IPS-15b (cell line): ENCODE data around the gene AANAT.
A peak's percentile ranks its signal among the peaks of the same experiment; 100 is the strongest.

Experiments
- H3K27me3 ChIP-seq: one replicate; pipeline ENCODE4 v1.6.1; 2013; ENCODE audit warnings: low read length; ENCODE audit not compliant: control insufficient read depth, insufficient read depth
- H3K36me3 ChIP-seq: one replicate; pipeline ENCODE4 v1.6.1; 2013; ENCODE audit warnings: low read length; ENCODE audit not compliant: control insufficient read depth, insufficient read depth
- H3K4me1 ChIP-seq: one replicate; pipeline ENCODE4 v1.6.1; 2013; ENCODE audit warnings: mild to moderate bottlenecking, low read length; ENCODE audit not compliant: control insufficient read depth, insufficient read depth
- H3K4me3 ChIP-seq: one replicate; pipeline ENCODE4 v1.5.1; 2013; ENCODE audit warnings: low read depth, low read length
- H3K9ac ChIP-seq: one replicate; pipeline ENCODE4 v1.6.1; 2013; ENCODE audit warnings: low read depth, mild to moderate bottlenecking, low read length
- H3K9me3 ChIP-seq: one replicate; pipeline ENCODE4 v1.6.1; 2013; ENCODE audit warnings: mild to moderate bottlenecking, low read length; ENCODE audit not compliant: control insufficient read depth, insufficient read depth

Gene AANAT

GRCh38 chr17:76484228-76484725 lies 16.9 kb downstream of the AANAT start:
- H3K4me3 ChIP-seq = no peak overlapping the region
- H3K4me1 ChIP-seq = no peaks in the 10 kb centered on the region
- no peak overlapping the region for H3K9ac ChIP-seq
- peaks cover 3% of the 10 kb centered on the region for H3K36me3 ChIP-seq
- no peaks in the 10 kb centered on the region for H3K27me3 ChIP-seq
- no peaks in the 10 kb centered on the region for H3K9me3 ChIP-seq

- Histone ChIP-seq H3K9me3 (no peaks in the 10 kb centered on the region), H3K4me1 (no peaks in the 10 kb centered on the region), H3K4me3 (no peak overlapping the region), H3K27me3 (no peaks in the 10 kb centered on the region), H3K36me3 (no peaks in the 10 kb centered on the region), H3K9ac (no peak overlapping the region)
These were observed 18.2 kb downstream of the AANAT start for GRCh38 chr17:76485569-76485968.

GRCh38 chr17:76487451-76488192 lies 20.2 kb downstream of the AANAT start:
- H3K27me3 ChIP-seq = no peaks in the 10 kb centered on the region
- H3K9ac ChIP-seq = no peak overlapping the region
- H3K36me3 ChIP-seq = no peaks in the 10 kb centered on the region
- H3K4me1 ChIP-seq = peaks cover 2% of the 10 kb centered on the region
- H3K4me3 ChIP-seq = no peak overlapping the region
- H3K9me3 ChIP-seq = no peaks in the 10 kb centered on the region

- Histone ChIP-seq H3K27me3 (no peaks in the 10 kb centered on the region), H3K4me3 (no peak overlapping the region), H3K9me3 (no peaks in the 10 kb centered on the region), H3K36me3 (no peaks in the 10 kb centered on the region), H3K9ac (no peak overlapping the region), H3K4me1 (peaks cover 5% of the 10 kb centered on the region)
These were observed 22.8 kb downstream of the AANAT start for GRCh38 chr17:76490112-76490710.

- Histone ChIP-seq H3K4me1 (peaks cover 5% of the 10 kb centered on the region), H3K9ac (no peak overlapping the region), H3K36me3 (no peaks in the 10 kb centered on the region), H3K27me3 (no peaks in the 10 kb centered on the region), H3K9me3 (no peaks in the 10 kb centered on the region), H3K4me3 (no peak overlapping the region)
These were observed 24.1 kb downstream of the AANAT start for GRCh38 chr17:76491271-76492122.

- H3K4me1 ChIP-seq = peaks cover 5% of the 10 kb centered on the region
These were observed 25.0 kb downstream of the AANAT start for GRCh38 chr17:76492123-76492988.

GRCh38 chr17:76492989-76493501 lies 25.6 kb downstream of the AANAT start:
- no peaks in the 10 kb centered on the region for H3K9me3 ChIP-seq
- no peak overlapping the region for H3K4me3 ChIP-seq
- peaks cover 8% of the 10 kb centered on the region for H3K4me1 ChIP-seq
- H3K9ac ChIP-seq = peak overlapping the region; percentile 37
- no peaks in the 10 kb centered on the region for H3K27me3 ChIP-seq
- H3K36me3 ChIP-seq = peaks cover 4% of the 10 kb centered on the region

More at GRCh38 chr17:76492123-76492988, 25.0 kb downstream of the AANAT start:
- H3K4me3 ChIP-seq = no peak overlapping the region
- no peaks in the 10 kb centered on the region for H3K27me3 ChIP-seq
- H3K36me3 ChIP-seq = peaks cover under 1% of the 10 kb centered on the region
- no peaks in the 10 kb centered on the region for H3K9me3 ChIP-seq
- peak overlapping the region; percentile 37 for H3K9ac ChIP-seq

GRCh38 chr17:76493505-76494167 lies 26.2 kb downstream of the AANAT start:
- Histone ChIP-seq H3K9me3 (no peaks in the 10 kb centered on the region), H3K9ac (peak overlapping the region; percentile 37), H3K4me1 (peaks cover 8% of the 10 kb centered on the region), H3K27me3 (no peaks in the 10 kb centered on the region), H3K36me3 (peaks cover 4% of the 10 kb centered on the region), H3K4me3 (no peak overlapping the region)

GRCh38 chr17:76495663-76496400 lies 28.4 kb downstream of the AANAT start:
- Histone ChIP-seq H3K4me3 (no peak overlapping the region), H3K9ac (no peak overlapping the region), H3K36me3 (peaks cover 4% of the 10 kb centered on the region), H3K27me3 (peaks cover 3% of the 10 kb centered on the region), H3K4me1 (peaks cover 15% of the 10 kb centered on the region), H3K9me3 (no peaks in the 10 kb centered on the region)

- no peak overlapping the region for H3K9ac ChIP-seq
These were observed 29.1 kb downstream of the AANAT start for GRCh38 chr17:76496464-76496863.

More at GRCh38 chr17:76496464-76496863, 29.1 kb downstream of the AANAT start:
- H3K4me3 ChIP-seq = no peak overlapping the region
- H3K36me3 ChIP-seq = peaks cover 4% of the 10 kb centered on the region
- H3K27me3 ChIP-seq = peaks cover 3% of the 10 kb centered on the region
- no peaks in the 10 kb centered on the region for H3K9me3 ChIP-seq
- peaks cover 15% of the 10 kb centered on the region for H3K4me1 ChIP-seq
